HL-60 (cell line): ENCODE results near the gene NCOA5.

Source experiments
- GABPA ChIP-seq: IDR thresholded peaks from 2 replicates; pipeline ENCODE4 v1.6.1; 2012; ENCODE audit warnings: low read depth
- TF ChIP-seq, protein P1 (sequence below): IDR thresholded peaks from one replicate; pipeline ENCODE4 v1.5.1; 2011; ENCODE audit warnings: low read length, control low read depth, inconsistent platforms; ENCODE audit not compliant: insufficient read depth

DNA sequence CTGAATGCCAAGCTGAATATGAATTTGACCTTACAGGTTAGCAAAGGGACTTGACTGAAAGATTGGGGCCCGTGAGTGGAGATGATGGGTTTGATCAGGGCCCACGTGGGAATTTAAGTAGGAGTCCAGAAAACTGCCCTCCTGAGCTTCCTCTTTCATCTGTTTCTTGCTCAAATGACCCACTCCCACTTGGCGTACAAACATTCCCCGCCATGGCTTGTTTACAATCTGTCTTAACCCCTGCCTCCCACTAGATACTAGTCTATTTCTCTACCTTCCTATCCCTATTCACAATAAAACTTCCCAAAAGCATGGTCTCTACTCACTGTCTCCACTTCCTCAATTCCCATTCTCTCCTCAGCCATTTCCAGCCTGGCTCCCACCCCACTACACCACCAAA lies 71.7 kb downstream of the NCOA5 start:
- TF ChIP-seq, protein P1, sequence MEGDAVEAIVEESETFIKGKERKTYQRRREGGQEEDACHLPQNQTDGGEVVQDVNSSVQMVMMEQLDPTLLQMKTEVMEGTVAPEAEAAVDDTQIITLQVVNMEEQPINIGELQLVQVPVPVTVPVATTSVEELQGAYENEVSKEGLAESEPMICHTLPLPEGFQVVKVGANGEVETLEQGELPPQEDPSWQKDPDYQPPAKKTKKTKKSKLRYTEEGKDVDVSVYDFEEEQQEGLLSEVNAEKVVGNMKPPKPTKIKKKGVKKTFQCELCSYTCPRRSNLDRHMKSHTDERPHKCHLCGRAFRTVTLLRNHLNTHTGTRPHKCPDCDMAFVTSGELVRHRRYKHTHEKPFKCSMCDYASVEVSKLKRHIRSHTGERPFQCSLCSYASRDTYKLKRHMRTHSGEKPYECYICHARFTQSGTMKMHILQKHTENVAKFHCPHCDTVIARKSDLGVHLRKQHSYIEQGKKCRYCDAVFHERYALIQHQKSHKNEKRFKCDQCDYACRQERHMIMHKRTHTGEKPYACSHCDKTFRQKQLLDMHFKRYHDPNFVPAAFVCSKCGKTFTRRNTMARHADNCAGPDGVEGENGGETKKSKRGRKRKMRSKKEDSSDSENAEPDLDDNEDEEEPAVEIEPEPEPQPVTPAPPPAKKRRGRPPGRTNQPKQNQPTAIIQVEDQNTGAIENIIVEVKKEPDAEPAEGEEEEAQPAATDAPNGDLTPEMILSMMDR = no peak
- no peak for TF ChIP-seq GABPA
